PC-3 (cell line): ENCODE results near the gene MID1. TPM values are rescaled to one million over a fixed set of nuclear protein-coding genes. Genes with fewer than 3 reads are reported as not detected.

ENCODE experiments used
- ATAC-seq: fragments of 200-7000 bp; cut with Tn5 transposase; 2 replicates; pipeline ENCODE4 v1.9.1; 2020; ENCODE audit warnings: mild to moderate bottlenecking, moderate library complexity
- BruUV-seq: library from RNA; stranded (reverse); fragments of 400-500 nt; replicated peaks from 2 replicates; lab custom pipeline; 2021; lab: Mats Ljungman, UMichigan
- CTCF ChIA-PET: fragments of 300-600 bp; sonication (Branson Sonifier 250); formaldehyde crosslinking; loops from one replicate; lab custom pipeline; 2022; ENCODE audit warnings: antibody characterized with exemption; lab: Charles Lee
- POLR2A ChIA-PET: fragments of 300-600 bp; sonication (Branson Sonifier 250); formaldehyde crosslinking; loops from one replicate; lab custom pipeline; 2022; ENCODE audit warnings: antibody characterized with exemption; ENCODE audit not compliant: unreplicated experiment; lab: Charles Lee
- DNase-seq: peaks from one replicate; pipeline ENCODE4 v3.0.0-alpha.2; 2015
- H2AFZ ChIP-seq: fragments of 300-600 bp; sonication (generic); 2 replicates; pipeline ENCODE4 v1.6.0; 2016; ENCODE audit warnings: antibody characterized with exemption, low read length
- H3F3A ChIP-seq: fragments of 300-600 bp; sonication (generic); one replicate; pipeline ENCODE4 v1.6.0; 2017; ENCODE audit warnings: antibody characterized with exemption, low read length, control low read depth, mild to moderate bottlenecking; ENCODE audit not compliant: unreplicated experiment
- H3K27ac ChIP-seq: fragments of 300-600 bp; sonication (generic); 2 replicates; pipeline ENCODE4 v1.5.1; 2016; ENCODE audit warnings: mild to moderate bottlenecking, low read length
- H3K27me3 ChIP-seq: fragments of 300-600 bp; sonication (generic); 2 replicates; pipeline ENCODE4 v1.6.1; 2016; ENCODE audit warnings: low read length, mixed read lengths
- H3K36me3 ChIP-seq: fragments of 300-600 bp; sonication (generic); 2 replicates; pipeline ENCODE4 v1.6.1; 2016; ENCODE audit warnings: low read depth, mixed run types, low read length, mixed read lengths
- H3K4me1 ChIP-seq: fragments of 300-600 bp; sonication (generic); 2 replicates; pipeline ENCODE4 v1.5.1; 2016; ENCODE audit warnings: low read length; ENCODE audit not compliant: insufficient read depth
- H3K4me2 ChIP-seq: fragments of 300-600 bp; sonication (generic); 2 replicates; pipeline ENCODE4 v1.6.0; 2016; ENCODE audit warnings: low read length
- H3K4me3 ChIP-seq: fragments of 300-600 bp; sonication (generic); 2 replicates; pipeline ENCODE4 v1.5.1; 2016; ENCODE audit warnings: mild to moderate bottlenecking, low read length, mixed read lengths
- H3K79me2 ChIP-seq: fragments of 300-600 bp; sonication (generic); 2 replicates; pipeline ENCODE4 v1.6.1; 2017; ENCODE audit warnings: low read length, mixed read lengths
- H3K9ac ChIP-seq: fragments of 300-600 bp; sonication (generic); 2 replicates; pipeline ENCODE4 v1.6.0; 2016; ENCODE audit warnings: mild to moderate bottlenecking, low read length
- H3K9me2 ChIP-seq: fragments of 300-600 bp; sonication (generic); replicated peaks from 2 replicates; pipeline ENCODE4 v1.6.1; 2016; ENCODE audit warnings: mixed run types, low read length, mixed read lengths
- H3K9me3 ChIP-seq: fragments of 300-600 bp; sonication (generic); 2 replicates; pipeline ENCODE4 v1.6.1; 2016; ENCODE audit warnings: low read length, mixed read lengths
- H4K20me1 ChIP-seq: fragments of 300-600 bp; sonication (generic); 2 replicates; pipeline ENCODE4 v1.6.1; 2016; ENCODE audit warnings: low read length, mixed read lengths
- CTCF ChIP-seq: fragments of 300-600 bp; sonication (generic); conservative IDR thresholded peaks from 2 replicates; pipeline ENCODE4 v1.5.1; 2017; ENCODE audit warnings: antibody characterized with exemption, low read depth, mild to moderate bottlenecking, low read length
- EZH2 ChIP-seq: fragments of 300-600 bp; sonication (generic); IDR thresholded peaks from one replicate; pipeline ENCODE4 v1.6.1; 2017; ENCODE audit warnings: antibody characterized with exemption, mild to moderate bottlenecking, low read length; ENCODE audit not compliant: unreplicated experiment
- EZH2phosphoT487 ChIP-seq: fragments of 300-600 bp; sonication (generic); IDR thresholded peaks from 2 replicates; pipeline ENCODE4 v1.6.1; 2018; ENCODE audit warnings: mild to moderate bottlenecking, antibody characterized with exemption, low read length, borderline replicate concordance
- intact Hi-C: fragments of 100-400 bp; cut with micrococcal nuclease; formaldehyde crosslinking; loops from 2 replicates; pipeline ENCODE4 v1.9.0; 2023
- total RNA-seq: library from RNA; depleted of rRNA; stranded (reverse); fragments of >200 nt; gene quantifications from 2 replicates; pipeline ENCODE4 v1.2.3, GENCODE V29; 2014

MID1 gene
- total RNA-seq, 1 experiment from 2014 or later: 21.9 TPM

GRCh38 chrX:10603612-10604011 is 16.8 kb downstream of the MID1 start:
- H3K79me2 ChIP-seq: peaks cover 82% of the 10 kb centered on the region
- no peak overlapping the region for H3K27ac ChIP-seq
- intact Hi-C loops: loop anchor here (5.0 kb wide), 1 partner anchor 91 kb away; no protein-coding TSS in a partner anchor

GRCh38 chrX:10602646-10603045 is 17.7 kb downstream of the MID1 start:
- Histone ChIP-seq H3K27ac (no peak overlapping the region), H3F3A (no peaks in the 10 kb centered on the region), H4K20me1 (peaks cover 5% of the 10 kb centered on the region; the same call in 1 of the 2 replicates), H2AFZ (no peak overlapping the region), H3K9me3 (no peaks in the 10 kb centered on the region), H3K27me3 (no peaks in the 10 kb centered on the region), H3K79me2 (peaks cover 78% of the 10 kb centered on the region), H3K9me2 (no peaks in the 10 kb centered on the region), H3K4me3 (no peak overlapping the region), H3K4me2 (0 out of 2 replicates have a peak overlapping the region, but pooled peaks have one; percentile 5), H3K36me3 (no peaks in the 10 kb centered on the region), H3K9ac (no peak overlapping the region), H3K4me1 (peaks cover 28% of the 10 kb centered on the region)
- no peak for TF ChIP-seq CTCF
- TF ChIP-seq EZH2: no peak
- no peak for TF ChIP-seq EZH2phosphoT487
- DNase-seq (peak; percentile 62), ATAC-seq (peak; percentile 84)
- intact Hi-C loops: loop anchor here (5.0 kb wide), 1 partner anchor 90 kb away; no protein-coding TSS in a partner anchor
- no TSS peak for BruUV-seq
- CTCF ChIA-PET: interaction anchor here (0.7 kb wide), 1 partner anchor 159 kb away, joined by 3 read pairs; no protein-coding TSS in a partner anchor
- POLR2A ChIA-PET: no interaction called here

More at GRCh38 chrX:10603612-10604011, 16.8 kb downstream of the MID1 start:
- Histone ChIP-seq H3K9me2 (no peaks in the 10 kb centered on the region), H3K27me3 (no peaks in the 10 kb centered on the region), H3K4me1 (peaks cover 34% of the 10 kb centered on the region), H3K36me3 (no peaks in the 10 kb centered on the region), H3F3A (no peaks in the 10 kb centered on the region), H4K20me1 (peaks cover 8% of the 10 kb centered on the region; the same call in 1 of the 2 replicates), H3K9me3 (no peaks in the 10 kb centered on the region), H3K4me2 (no peak overlapping the region), H3K9ac (no peak overlapping the region), H2AFZ (no peak overlapping the region), H3K4me3 (no peak overlapping the region)
- ChIA-PET POLR2A (no interaction called here), CTCF (no interaction called here)
- no peak for ATAC-seq
- no peak for TF ChIP-seq EZH2phosphoT487
- no peak for DNase-seq
- no TSS peak for BruUV-seq

- H3K4me3 ChIP-seq: no peak overlapping the region
- H3K9ac ChIP-seq: no peak overlapping the region
- no peak overlapping the region for H2AFZ ChIP-seq
- H3K36me3 ChIP-seq: no peaks in the 10 kb centered on the region
- DNase-seq (no peak), ATAC-seq (no peak)
- peaks cover 16% of the 10 kb centered on the region for H3K4me1 ChIP-seq
- no peaks in the 10 kb centered on the region for H3F3A ChIP-seq
- intact Hi-C loops: loop anchor here (5.0 kb wide), 1 partner anchor 88 kb away; no protein-coding TSS in a partner anchor
- BruUV-seq: no TSS peak
- POLR2A ChIA-PET: no interaction called here
- CTCF ChIA-PET: no interaction called here
- H3K9me3 ChIP-seq: no peaks in the 10 kb centered on the region
- no peak overlapping the region for H3K4me2 ChIP-seq
- no peak overlapping the region for H3K27ac ChIP-seq
- H3K27me3 ChIP-seq: no peaks in the 10 kb centered on the region
- H3K79me2 ChIP-seq: peaks cover 77% of the 10 kb centered on the region
- no peaks in the 10 kb centered on the region for H3K9me2 ChIP-seq
- H4K20me1 ChIP-seq: no peaks in the 10 kb centered on the region; the same call in 1 of the 2 replicates
- TF ChIP-seq EZH2: no peak
- TF ChIP-seq EZH2phosphoT487: no peak
- no peak for TF ChIP-seq CTCF
These were observed 19.9 kb downstream of the MID1 start for GRCh38 chrX:10600479-10600878.
